Effector memory CD8-positive, alpha-beta T cell (primary cell): Measurements from ENCODE around the gene USP17L19.
"Not testable (repeated sequence)": the region's sequence is repeated elsewhere in the genome, so short reads cannot be mapped to it uniquely, and the experiment has no call there.

Experiments used
- ATAC-seq: fragments of 150-1000 bp; cut with Tn5 transposase; replicated peaks from 2 replicates; pipeline ENCODE4 v1.10.0; 2021; ENCODE audit warnings: mild to moderate bottlenecking, moderate library complexity
- DNase-seq, 3 experiments: peaks; one replicate each; pipeline ENCODE4 v3.0.0; 2021
- H3K27ac Mint-ChIP-seq, 2 donors: one replicate each; pipeline ENCODE4 v1.8.0; 2022; ENCODE audit warnings: mild to moderate bottlenecking in 2 of 2, mixed read lengths in 2 of 2, moderate library complexity in 2 of 2
- H3K27me3 Mint-ChIP-seq, 2 donors: one replicate each; pipeline ENCODE4 v1.8.0; 2022; ENCODE audit warnings: mixed read lengths in 2 of 2
- H3K36me3 Mint-ChIP-seq: one replicate; pipeline ENCODE4 v1.8.0; 2022; ENCODE audit warnings: mild to moderate bottlenecking, moderate library complexity, mixed read lengths; ENCODE audit not compliant: insufficient read depth
- H3K4me1 Mint-ChIP-seq, 2 donors: one replicate each; pipeline ENCODE4 v1.8.0; 2022; ENCODE audit warnings: low read depth in 2 of 2, mixed read lengths in 2 of 2
- H3K4me3 Mint-ChIP-seq, 2 donors: one replicate each; pipeline ENCODE4 v1.8.0; 2022; ENCODE audit warnings: mild to moderate bottlenecking in 2 of 2, mixed read lengths in 2 of 2, moderate library complexity in 2 of 2
- H3K9me3 Mint-ChIP-seq, 2 donors: one replicate each; pipeline ENCODE4 v1.8.0; 2022; ENCODE audit warnings: mixed read lengths in 2 of 2
- total RNA-seq, 9 experiments: gene quantifications; one replicate each; lab custom pipeline; 2026; lab: John Stamatoyannopoulos, UW

Gene USP17L19, protein sequence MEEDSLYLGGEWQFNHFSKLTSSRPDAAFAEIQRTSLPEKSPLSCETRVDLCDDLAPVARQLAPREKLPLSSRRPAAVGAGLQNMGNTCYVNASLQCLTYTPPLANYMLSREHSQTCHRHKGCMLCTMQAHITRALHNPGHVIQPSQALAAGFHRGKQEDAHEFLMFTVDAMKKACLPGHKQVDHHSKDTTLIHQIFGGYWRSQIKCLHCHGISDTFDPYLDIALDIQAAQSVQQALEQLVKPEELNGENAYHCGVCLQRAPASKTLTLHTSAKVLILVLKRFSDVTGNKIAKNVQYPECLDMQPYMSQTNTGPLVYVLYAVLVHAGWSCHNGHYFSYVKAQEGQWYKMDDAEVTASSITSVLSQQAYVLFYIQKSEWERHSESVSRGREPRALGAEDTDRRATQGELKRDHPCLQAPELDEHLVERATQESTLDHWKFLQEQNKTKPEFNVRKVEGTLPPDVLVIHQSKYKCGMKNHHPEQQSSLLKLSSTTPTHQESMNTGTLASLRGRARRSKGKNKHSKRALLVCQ
- total RNA-seq: 0 reads per million in 9 experiments

DNA sequence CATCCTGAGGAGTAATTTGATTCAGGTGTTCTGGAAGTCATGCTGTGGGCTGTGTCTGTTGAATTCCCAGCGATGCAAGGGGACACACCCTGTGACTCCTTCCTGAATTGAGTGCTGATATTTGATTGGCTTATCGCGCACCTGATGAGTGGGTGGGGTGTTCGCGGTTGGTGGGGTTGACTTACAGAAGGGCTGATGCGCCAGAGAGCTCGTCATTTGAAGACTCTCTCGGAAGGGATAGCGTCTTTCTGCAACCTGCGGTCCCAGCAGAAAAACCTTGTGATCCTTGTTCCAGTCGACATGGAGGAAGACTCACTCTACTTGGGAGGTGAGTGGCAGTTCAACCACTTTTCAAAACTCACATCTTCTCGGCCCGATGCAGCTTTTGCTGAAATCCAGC is at the start of gene USP17L19:
USP17L19 (plus strand) TSS at position 301 of the 400 bp plus-strand sequence; CDS start at position 301, 0 bp downstream.
- H3K4me1 Mint-ChIP-seq, ATAC-seq, H3K9me3 Mint-ChIP-seq, H3K27ac Mint-ChIP-seq, DNase-seq, H3K36me3 Mint-ChIP-seq, H3K27me3 Mint-ChIP-seq, H3K4me3 Mint-ChIP-seq: not testable (repeated sequence)

DNA sequence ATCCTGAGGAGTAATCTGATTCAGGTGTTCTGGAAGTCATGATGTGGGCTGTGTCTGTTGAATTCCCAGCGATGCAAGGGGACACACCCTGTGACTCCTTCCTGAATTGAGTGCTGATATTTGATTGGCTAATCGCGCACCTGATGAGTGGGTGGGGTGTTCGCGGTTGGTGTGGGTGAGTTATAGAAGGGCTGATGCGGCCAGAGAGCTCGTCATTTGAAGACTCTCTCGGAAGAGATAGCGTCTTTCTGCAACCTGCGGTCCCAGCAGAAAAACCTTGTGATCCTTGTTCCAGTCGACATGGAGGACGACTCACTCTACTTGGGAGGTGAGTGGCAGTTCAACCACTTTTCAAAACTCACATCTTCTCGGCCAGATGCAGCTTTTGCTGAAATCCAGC is 42.8 kb upstream of the USP17L19 start, which contains the start of gene USP17L10:
USP17L10 (plus strand) TSS at position 301 of the 400 bp plus-strand sequence; CDS start at position 301, 0 bp downstream.
- H3K27ac Mint-ChIP-seq, H3K36me3 Mint-ChIP-seq, H3K27me3 Mint-ChIP-seq, H3K4me1 Mint-ChIP-seq, ATAC-seq, H3K4me3 Mint-ChIP-seq, DNase-seq, H3K9me3 Mint-ChIP-seq: not testable (repeated sequence)

DNA sequence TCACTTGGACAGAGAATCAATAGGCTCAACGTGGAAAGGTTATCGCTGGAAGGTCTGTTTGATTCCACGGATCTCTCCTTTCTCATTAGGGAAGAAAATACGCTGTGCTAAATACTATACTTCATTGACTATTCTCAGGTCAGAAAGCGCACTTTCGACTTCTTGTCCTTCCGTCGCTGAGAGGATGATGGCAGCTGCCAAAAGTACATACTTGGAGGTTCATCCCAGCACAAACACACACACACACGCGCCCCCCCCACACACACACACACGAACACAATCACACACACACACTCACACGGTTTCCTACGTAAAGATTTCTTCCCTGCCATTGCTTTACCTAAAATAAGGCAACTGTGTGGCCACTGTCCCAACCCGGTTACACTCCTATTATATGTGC is 38.5 kb upstream of the USP17L19 start:
- not testable (repeated sequence) for H3K9me3 Mint-ChIP-seq, H3K27me3 Mint-ChIP-seq, H3K4me3 Mint-ChIP-seq, DNase-seq, H3K4me1 Mint-ChIP-seq, ATAC-seq, H3K27ac Mint-ChIP-seq, H3K36me3 Mint-ChIP-seq

DNA sequence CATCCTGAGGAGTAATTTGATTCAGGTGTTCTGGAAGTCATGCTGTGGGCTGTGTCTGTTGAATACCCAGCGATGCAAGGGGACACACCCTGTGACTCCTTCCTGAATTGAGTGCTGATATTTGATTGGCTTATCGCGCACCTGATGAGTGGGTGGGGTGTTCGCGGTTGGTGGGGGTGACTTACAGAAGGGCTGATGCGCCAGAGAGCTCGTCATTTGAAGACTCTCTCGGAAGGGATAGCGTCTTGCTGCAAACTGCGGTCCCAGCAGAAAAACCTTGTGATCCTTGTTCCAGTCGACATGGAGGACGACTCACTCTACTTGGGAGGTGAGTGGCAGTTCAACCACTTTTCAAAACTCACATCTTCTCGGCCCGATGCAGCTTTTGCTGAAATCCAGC is 38.1 kb upstream of the USP17L19 start, which contains the start of gene USP17L11:
USP17L11 (plus strand) TSS at position 301 of the 400 bp plus-strand sequence; CDS start at position 301, 0 bp downstream.
- H3K4me3 Mint-ChIP-seq, H3K27ac Mint-ChIP-seq, H3K27me3 Mint-ChIP-seq, ATAC-seq, H3K36me3 Mint-ChIP-seq, DNase-seq, H3K4me1 Mint-ChIP-seq, H3K9me3 Mint-ChIP-seq: not testable (repeated sequence)

DNA sequence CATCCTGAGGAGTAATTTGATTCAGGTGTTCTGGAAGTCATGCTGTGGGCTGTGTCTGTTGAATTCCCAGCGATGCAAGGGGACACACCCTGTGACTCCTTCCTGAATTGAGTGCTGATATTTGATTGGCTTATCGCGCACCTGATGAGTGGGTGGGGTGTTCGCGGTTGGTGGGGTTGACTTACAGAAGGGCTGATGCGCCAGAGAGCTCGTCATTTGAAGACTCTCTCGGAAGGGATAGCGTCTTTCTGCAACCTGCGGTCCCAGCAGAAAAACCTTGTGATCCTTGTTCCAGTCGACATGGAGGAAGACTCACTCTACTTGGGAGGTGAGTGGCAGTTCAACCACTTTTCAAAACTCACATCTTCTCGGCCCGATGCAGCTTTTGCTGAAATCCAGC is 33.3 kb upstream of the USP17L19 start, which contains the start of gene USP17L12:
USP17L12 (plus strand) TSS at position 301 of the 400 bp plus-strand sequence; CDS start at position 301, 0 bp downstream.
- H3K36me3 Mint-ChIP-seq, H3K27ac Mint-ChIP-seq, DNase-seq, H3K4me3 Mint-ChIP-seq, H3K4me1 Mint-ChIP-seq, H3K27me3 Mint-ChIP-seq, H3K9me3 Mint-ChIP-seq, ATAC-seq: not testable (repeated sequence)

DNA sequence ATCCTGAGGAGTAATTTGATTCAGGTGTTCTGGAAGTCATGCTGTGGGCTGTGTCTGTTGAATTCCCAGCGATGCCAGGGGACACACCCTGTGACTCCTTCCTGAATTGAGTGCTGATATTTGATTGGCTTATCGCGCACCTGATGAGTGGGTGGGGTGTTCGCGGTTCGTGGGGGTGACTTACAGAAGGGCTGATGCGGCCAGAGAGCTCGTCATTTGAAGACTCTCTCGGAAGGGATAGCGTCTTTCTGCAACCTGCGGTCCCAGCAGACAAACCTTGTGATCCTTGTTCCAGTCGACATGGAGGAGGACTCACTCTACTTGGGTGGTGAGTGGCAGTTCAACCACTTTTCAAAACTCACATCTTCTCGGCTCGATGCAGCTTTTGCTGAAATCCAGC is 28.6 kb upstream of the USP17L19 start, which contains the start of gene USP17L13:
USP17L13 (plus strand) TSS at position 301 of the 400 bp plus-strand sequence; CDS start at position 301, 0 bp downstream.
- not testable (repeated sequence) for ATAC-seq, H3K4me1 Mint-ChIP-seq, H3K9me3 Mint-ChIP-seq, DNase-seq, H3K36me3 Mint-ChIP-seq, H3K27ac Mint-ChIP-seq, H3K27me3 Mint-ChIP-seq, H3K4me3 Mint-ChIP-seq

DNA sequence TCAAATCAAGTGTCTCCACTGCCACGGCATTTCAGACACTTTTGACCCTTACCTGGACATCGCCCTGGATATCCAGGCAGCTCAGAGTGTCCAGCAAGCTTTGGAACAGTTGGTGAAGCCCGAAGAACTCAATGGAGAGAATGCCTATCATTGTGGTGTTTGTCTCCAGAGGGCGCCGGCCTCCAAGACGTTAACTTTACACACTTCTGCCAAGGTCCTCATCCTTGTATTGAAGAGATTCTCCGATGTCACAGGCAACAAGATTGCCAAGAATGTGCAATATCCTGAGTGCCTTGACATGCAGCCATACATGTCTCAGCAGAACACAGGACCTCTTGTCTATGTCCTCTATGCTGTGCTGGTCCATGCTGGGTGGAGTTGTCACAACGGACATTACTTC is 22.9 kb upstream of the USP17L19 start:
- DNase-seq, ATAC-seq, H3K36me3 Mint-ChIP-seq, H3K4me3 Mint-ChIP-seq, H3K4me1 Mint-ChIP-seq, H3K27me3 Mint-ChIP-seq, H3K27ac Mint-ChIP-seq, H3K9me3 Mint-ChIP-seq: not testable (repeated sequence)

DNA sequence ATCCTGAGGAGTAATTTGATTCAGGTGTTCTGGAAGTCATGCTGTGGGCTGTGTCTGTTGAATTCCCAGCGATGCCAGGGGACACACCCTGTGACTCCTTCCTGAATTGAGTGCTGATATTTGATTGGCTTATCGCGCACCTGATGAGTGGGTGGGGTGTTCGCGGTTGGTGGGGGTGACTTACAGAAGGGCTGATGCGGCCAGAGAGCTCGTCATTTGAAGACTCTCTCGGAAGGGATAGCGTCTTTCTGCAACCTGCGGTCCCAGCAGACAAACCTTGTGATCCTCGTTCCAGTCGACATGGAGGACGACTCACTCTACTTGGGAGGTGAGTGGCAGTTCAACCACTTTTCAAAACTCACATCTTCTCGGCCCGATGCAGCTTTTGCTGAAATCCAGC is 19.1 kb upstream of the USP17L19 start, which contains the start of gene USP17L15:
USP17L15 (plus strand) TSS at position 301 of the 400 bp plus-strand sequence; CDS start at position 301, 0 bp downstream.
- H3K36me3 Mint-ChIP-seq, H3K27me3 Mint-ChIP-seq, H3K4me3 Mint-ChIP-seq, ATAC-seq, DNase-seq, H3K9me3 Mint-ChIP-seq, H3K4me1 Mint-ChIP-seq, H3K27ac Mint-ChIP-seq: not testable (repeated sequence)

DNA sequence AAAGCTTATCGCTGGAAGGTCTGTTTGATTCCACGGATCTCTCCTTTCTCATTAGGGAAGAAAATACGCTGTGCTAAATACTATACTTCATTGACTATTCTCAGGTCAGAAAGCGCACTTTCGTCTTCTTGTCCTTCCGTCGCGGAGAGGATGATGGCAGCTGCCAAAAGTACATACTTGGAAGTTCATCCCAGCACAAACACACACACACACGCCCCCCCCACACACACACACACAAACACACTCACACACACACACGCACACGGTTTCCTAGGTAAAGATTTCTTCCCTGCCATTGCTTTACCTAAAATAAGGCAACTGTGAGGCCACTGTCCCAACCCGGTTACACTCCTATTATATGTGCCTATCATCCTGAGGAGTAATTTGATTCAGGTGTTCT is 14.7 kb upstream of the USP17L19 start:
- not testable (repeated sequence) for H3K9me3 Mint-ChIP-seq, ATAC-seq, H3K4me1 Mint-ChIP-seq, H3K36me3 Mint-ChIP-seq, DNase-seq, H3K4me3 Mint-ChIP-seq, H3K27me3 Mint-ChIP-seq, H3K27ac Mint-ChIP-seq

DNA sequence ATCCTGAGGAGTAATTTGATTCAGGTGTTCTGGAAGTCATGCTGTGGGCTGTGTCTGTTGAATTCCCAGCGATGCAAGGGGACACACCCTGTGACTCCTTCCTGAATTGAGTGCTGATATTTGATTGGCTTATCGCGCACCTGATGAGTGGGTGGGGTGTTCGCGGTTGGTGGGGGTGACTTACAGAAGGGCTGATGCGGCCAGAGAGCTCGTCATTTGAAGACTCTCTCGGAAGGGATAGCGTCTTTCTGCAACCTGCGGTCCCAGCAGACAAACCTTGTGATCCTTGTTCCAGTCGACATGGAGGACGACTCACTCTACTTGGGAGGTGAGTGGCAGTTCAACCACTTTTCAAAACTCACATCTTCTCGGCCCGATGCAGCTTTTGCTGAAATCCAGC is 9.6 kb upstream of the USP17L19 start, which contains the start of gene USP17L17:
USP17L17 (plus strand) TSS at position 301 of the 400 bp plus-strand sequence; CDS start at position 301, 0 bp downstream.
- not testable (repeated sequence) for H3K27ac Mint-ChIP-seq, H3K4me1 Mint-ChIP-seq, H3K9me3 Mint-ChIP-seq, H3K27me3 Mint-ChIP-seq, H3K36me3 Mint-ChIP-seq, H3K4me3 Mint-ChIP-seq, ATAC-seq, DNase-seq

DNA sequence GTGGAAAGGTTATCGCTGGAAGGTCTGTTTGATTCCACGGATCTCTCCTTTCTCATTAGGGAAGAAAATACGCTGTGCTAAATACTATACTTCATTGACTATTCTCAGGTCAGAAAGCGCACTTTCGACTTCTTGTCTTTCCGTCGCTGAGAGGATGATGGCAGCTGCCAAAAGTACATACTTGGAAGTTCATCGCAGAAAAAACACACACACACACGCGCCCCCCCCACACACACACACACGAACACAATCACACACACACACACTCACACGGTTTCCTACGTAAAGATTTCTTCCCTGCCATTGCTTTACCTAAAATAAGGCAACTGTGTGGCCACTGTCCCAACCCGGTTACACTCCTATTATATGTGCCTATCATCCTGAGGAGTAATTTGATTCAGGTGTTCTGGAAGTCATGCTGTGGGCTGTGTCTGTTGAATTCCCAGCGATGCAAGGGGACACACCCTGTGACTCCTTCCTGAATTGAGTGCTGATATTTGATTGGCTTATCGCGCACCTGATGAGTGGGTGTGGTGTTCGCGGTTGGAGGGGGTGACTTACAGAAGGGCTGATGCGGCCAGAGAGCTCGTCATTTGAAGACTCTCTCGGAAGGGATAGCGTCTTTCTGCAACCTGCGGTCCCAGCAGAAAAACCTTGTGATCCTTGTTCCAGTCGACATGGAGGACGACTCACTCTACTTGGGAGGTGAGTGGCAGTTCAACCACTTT is 5.1 kb upstream of the USP17L19 start, which contains the start of gene USP17L18:
USP17L18 (plus strand) TSS at position 678 of the 728 bp plus-strand sequence; CDS start at position 678, 0 bp downstream.
- H3K36me3 Mint-ChIP-seq, ATAC-seq, H3K4me1 Mint-ChIP-seq, H3K4me3 Mint-ChIP-seq, H3K9me3 Mint-ChIP-seq, H3K27ac Mint-ChIP-seq, DNase-seq, H3K27me3 Mint-ChIP-seq: not testable (repeated sequence)

DNA sequence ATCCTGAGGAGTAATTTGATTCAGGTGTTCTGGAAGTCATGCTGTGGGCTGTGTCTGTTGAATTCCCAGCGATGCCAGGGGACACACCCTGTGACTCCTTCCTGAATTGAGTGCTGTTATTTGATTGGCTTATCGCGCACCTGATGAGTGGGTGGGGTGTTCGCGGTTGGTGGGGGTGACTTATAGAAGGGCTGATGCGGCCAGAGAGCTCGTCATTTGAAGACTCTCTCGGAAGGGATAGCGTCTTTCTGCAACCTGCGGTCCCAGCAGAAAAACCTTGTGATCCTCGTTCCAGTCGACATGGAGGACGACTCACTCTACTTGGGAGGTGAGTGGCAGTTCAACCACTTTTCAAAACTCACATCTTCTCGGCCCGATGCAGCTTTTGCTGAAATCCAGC is 4.6 kb downstream of the USP17L19 start, which contains the start of gene USP17L20:
USP17L20 (plus strand) TSS at position 301 of the 400 bp plus-strand sequence; CDS start at position 301, 0 bp downstream.
- not testable (repeated sequence) for H3K9me3 Mint-ChIP-seq, H3K4me1 Mint-ChIP-seq, H3K27ac Mint-ChIP-seq, DNase-seq, H3K27me3 Mint-ChIP-seq, H3K4me3 Mint-ChIP-seq, H3K36me3 Mint-ChIP-seq, ATAC-seq

DNA sequence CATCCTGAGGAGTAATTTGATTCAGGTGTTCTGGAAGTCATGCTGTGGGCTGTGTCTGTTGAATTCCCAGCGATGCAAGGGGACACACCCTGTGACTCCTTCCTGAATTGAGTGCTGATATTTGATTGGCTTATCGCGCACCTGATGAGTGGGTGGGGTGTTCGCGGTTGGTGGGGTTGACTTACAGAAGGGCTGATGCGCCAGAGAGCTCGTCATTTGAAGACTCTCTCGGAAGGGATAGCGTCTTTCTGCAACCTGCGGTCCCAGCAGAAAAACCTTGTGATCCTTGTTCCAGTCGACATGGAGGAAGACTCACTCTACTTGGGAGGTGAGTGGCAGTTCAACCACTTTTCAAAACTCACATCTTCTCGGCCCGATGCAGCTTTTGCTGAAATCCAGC is 9.4 kb downstream of the USP17L19 start, which contains the start of gene USP17L21:
USP17L21 (plus strand) TSS at position 301 of the 400 bp plus-strand sequence; CDS start at position 301, 0 bp downstream.
- not testable (repeated sequence) for H3K4me1 Mint-ChIP-seq, H3K27ac Mint-ChIP-seq, H3K36me3 Mint-ChIP-seq, ATAC-seq, H3K27me3 Mint-ChIP-seq, H3K9me3 Mint-ChIP-seq, H3K4me3 Mint-ChIP-seq, DNase-seq
